ENCODE results near the gene IFITM5.
"Not testable (repeated sequence)": the region's sequence is repeated elsewhere in the genome, so short reads cannot be mapped to it uniquely, and the experiment has no call there.

IFITM5 gene

DNA sequence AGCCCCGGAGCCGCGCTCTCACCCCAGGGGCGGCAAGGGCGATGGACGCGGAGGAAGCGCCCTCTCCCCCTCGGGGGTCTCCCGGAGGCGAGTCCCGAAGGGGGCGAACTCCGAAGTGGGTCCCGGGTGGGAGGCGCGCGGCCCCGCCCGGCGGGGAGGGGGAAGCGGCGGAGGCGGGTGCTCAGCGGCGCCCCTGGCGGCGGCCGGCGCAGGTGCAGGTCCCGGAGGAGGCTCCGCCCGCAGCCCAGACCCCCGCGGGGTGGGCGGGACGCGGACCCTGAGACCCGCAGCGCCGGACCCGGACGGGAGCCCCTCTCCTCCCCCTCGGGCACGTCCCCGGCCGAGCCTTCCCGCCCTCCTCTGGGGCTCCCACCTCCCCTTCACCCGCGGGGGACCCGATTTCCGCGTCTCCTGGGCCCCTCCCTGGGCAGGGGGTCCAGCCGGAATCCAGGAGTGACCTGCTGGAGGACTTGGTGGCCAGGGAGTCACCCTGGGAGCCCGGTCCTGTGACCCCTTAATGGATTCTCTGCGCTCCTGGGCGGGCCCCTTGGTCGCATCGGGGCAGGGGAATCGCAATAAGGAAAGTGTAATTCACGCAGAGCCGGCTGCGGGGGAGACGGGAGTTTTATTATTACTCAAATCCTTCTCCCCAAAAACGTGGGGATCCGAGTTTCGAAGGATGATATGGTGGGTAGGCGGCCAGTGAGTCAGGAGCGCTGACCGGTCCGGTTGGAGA is 11.9 kb upstream of the IFITM5 start:
- not testable (repeated sequence) for DNase-seq

DNA sequence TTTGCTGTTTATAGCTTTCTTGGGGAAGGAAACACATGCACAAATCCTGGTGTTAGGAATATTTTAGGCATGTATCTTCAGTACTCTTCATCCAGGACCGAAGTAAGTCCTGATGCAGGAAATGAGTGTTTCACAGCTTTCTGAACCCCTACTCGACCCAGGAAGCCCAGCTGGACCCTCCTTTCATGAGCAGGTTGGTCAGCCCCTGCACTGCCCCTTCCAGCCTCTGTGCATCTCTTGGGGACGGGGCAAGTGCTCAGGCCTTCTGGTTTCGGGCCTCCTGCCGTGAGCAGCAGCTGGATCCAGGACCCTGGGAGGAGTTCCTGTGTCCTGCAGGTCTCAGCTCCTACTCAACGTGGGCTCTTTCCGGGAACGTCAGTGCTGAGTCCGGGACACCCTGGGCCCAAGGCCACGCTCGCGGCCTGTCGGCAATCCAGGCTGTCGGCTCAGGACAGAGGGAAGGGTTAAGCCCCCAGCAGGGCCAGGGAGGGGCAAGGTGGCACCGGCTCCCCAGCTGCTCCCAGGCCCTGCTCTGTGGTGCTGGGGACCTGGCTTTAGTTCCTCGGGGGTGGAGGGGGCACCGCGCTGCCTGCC is 10.8 kb upstream of the IFITM5 start:
- peak; percentile 39 for DNase-seq

DNA sequence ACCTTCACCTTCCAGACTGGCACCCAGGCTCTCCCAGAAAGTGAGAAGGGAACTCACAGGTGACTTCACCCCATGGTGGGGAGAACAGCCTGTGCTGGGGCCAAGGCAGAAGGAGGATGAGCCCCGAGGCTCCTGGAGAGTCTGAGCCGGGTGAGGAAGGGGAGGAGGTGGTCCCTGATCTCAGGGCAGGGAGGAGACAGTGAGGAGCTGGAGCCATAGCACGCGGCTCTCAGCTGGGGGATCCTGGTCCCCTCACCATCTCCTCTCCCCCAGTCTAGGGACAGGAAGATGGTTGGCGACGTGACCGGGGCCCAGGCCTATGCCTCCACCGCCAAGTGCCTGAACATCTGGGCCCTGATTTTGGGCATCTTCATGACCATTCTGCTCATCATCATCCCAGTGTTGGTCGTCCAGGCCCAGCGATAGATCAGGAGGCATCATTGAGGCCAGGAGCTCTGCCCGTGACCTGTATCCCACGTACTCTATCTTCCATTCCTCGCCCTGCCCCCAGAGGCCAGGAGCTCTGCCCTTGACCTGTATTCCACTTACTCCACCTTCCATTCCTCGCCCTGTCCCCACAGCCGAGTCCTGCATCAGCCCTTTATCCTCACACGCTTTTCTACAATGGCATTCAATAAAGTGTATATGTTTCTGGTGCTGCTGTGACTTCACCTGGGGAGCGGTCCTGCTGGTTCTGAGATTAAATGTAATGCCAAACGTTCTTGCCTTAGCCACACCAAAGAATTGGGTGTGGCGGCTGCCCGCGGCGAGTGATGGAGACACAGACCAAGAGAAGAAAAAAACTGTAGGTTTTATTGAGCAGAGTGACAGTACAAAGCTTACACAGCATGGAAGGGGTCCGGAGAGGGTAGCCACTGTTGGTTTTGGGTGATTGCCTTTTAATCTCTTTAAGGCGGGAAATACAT is 9.7 kb upstream of the IFITM5 start:
- DNase-seq, result peak; percentile 45

- DNase-seq, result peak; percentile 92
Measured at GRCh38 chr11:307766-308708, 8.7 kb upstream of the IFITM5 start, which contains the start of gene IFITM2. Gene IFITM2 (plus strand): TSS chr11:307816. CDS start chr11:308193, 377 bp downstream.

- no peak for DNase-seq
Measured at GRCh38 chr11:306645-307371, 7.5 kb upstream of the IFITM5 start.

- DNase-seq, result no peak
Measured at GRCh38 chr11:305844-306211, 6.5 kb upstream of the IFITM5 start.

- peak; percentile 85 for DNase-seq
Measured at GRCh38 chr11:304915-305843, 5.9 kb upstream of the IFITM5 start.

DNA sequence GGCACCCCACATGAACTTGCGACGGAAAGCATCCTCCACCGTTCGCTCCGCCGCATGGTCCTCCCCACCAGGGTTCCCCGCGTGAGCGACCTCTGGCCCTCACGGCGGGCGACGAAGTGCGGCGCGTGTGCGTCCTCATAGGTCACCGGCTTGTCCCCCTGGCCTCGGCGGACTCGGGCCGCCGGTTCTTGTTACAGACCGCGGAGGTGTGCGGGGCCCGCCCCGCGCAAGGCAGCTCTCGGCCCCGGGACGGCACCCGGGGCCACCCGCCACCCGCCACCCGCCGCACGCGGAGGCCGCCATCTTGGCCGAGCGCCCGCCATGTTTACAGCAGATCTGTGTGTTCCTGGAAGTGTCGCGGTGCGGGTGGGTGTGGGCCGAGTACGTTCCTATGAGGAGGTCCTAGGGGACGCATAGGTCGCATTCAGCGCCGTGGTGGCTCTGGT is 4.8 kb upstream of the IFITM5 start:
- DNase-seq, result no peak

- no peak for DNase-seq
Measured at GRCh38 chr11:303363-303762, 4.0 kb upstream of the IFITM5 start.

DNA sequence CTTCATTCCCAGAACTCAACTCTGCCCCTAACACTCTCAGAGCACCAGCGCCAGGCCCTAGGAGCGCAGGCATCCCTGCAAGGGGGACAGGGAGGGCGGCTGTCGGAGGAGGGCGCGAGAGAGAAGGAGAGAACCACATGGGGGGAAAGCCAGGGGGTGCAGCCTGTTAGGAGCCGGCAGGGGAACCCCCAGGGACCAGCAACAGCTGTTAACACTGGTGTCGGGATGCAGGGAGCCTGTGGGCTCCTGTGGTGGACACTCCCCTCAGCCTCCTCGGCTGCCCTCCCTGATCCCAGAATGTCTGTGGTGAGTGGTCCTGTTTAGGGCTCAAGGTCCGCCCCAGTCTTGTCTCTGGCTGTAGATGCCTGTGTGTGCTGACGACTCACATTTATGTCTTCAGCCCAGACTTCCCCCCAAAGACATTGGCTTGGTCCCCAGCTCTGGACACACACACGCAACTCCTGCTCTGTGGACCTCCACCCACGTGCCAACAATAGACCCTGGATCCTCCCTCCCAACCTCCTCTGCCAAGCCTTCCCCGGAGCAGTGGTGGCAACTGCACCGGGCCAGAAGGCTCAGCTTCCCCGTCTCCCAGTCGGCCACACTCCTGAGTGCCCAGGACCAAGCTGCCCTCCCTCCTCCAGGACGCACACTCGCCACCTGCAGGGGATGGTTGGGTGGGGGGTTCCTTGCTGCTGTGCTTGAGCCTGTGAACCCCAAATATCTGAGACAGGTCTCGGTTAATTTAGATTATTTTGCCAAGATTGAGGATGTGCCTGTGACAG is 817 bp upstream of the IFITM5 start:
- peak; percentile 24 for DNase-seq

DNA sequence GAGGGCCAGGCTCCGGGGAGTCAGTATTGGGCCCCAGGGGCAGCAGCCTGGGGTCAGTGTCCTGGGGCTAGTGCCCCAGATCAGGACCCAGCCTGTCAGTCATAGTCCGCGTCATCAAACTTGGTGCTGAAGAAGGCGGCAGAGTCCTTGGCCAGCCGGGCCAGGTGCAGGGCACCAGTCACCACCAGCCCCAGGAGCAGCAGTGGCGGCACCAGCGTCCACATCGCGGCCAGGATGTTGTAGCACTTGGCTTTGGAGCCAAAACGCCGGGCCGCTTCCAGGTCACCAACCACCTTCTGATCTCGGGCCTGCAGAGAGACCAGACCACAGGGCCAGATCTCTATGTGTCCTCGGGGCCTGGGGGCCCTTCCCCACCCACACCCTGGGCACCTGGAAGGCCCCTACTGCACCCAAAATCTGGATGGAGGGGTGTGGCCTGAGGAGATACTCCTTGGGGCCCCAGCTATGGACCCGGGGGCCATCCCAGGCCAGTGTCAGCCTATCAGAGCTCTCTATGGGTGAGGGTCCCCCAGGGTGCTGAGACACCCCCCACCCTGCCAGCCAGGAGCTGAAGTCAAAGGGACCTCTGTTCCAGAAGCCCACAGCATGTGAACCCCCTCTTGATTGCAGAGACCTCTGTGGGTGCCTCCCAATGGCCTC is 790 bp downstream of the IFITM5 start:
- DNase-seq, result no peak

- DNase-seq, result peak; percentile 95
Measured at GRCh38 chr11:297586-298405, 1.5 kb downstream of the IFITM5 start.

GRCh38 chr11:297051-297585 is 2.2 kb downstream of the IFITM5 start:
- DNase-seq, result no peak

DNA sequence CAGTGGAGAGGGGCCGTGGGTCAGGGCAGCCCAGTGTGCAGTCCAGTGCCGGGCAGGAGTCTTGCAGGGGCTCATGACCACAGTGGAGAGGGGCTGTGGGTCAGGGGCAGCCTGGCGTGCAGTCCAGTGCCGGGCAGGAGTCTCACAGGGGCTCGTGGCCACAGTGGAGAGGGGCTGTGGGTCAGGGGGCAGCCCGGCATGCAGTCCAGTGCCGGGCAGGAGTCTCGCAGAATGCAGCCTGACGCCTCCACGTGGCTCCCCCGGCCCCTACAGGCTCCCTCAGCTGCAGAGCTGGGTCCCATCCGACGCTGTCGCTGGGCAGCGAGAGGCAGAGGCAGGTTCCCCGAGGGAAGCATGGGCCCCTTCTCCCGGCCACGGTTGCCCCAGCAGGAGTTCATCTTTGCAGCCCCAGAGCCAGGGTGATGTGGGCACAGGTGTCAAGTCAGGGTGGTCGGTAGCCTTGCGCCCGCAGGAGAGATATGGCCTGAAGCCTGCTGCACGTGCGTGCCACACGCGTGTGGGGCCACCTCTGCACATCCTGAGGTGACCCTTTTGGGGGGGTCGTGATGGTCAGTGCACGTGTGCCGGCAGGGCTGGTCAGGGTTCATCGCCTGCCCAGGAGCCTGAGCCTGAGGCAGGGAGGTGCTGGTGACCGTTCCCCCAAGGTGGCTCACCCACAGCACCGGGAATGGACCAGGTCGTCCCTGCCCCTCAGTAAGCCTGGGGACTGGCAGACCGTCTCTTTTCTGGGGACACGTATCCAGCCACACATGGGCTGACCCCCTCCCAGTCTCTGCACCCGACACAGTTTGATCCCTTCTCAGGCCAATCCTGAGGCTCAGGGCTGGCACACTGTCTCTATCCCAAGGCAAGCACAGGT is 2.9 kb downstream of the IFITM5 start:
- DNase-seq, result no peak

DNA sequence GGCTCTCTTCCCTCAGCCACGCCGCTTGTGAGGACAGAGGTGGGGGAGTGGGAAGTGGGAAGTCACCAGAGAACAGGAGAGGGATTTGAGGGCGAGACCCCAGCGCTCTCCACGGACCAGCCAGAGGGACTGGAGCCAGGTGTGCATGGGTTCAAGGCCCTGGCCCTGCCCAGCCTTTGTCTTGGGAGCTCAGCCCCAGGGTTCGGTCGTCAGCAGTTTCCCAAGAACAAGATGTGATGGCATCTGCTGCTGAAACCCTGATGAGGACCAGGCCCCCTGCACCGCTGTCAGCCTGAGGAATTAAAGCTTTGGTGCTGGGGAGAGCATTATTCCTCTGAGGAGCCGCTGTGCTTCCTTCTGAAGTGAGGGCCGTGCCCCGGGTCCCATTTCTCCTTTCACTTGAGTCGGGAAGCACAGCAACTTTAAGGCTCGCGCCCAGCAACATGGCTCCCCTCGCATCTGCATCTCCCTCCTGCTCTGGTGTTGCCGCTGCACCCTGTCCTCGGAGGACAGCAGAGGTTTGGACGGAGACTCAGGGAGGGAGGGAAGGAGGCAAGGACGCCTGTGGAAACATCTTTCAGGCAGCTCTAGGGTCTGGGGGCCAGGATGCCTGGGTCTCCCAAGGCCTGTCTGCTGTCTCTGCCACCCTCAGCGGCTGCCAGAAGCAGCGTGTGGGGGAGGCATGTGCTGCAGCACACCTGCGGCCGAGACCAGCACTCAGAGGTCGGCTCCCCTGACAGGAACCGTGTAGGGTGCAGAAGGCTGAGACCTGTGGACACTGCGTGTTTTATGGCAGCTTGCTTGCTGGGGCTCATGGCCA is 3.8 kb downstream of the IFITM5 start:
- no peak for DNase-seq

- DNase-seq, result no peak
Measured at GRCh38 chr11:294780-295179, 4.5 kb downstream of the IFITM5 start.

Measured in OCI-M1 (cell line).